ENCODE results near the gene ATG4B.

The ATG4B gene

GRCh38 chr2:241690202-241690717, 52.8 kb downstream of the ATG4B start:
- DNase-seq (ENCODE audit: low spot score) = no peak

- DNase-seq (ENCODE audit: low spot score) = no peak
These were observed 55.0 kb downstream of the ATG4B start for GRCh38 chr2:241692448-241692847.

- no peak for DNase-seq (ENCODE audit: low spot score)
These were observed 58.2 kb downstream of the ATG4B start for GRCh38 chr2:241695651-241696050.

GRCh38 chr2:241701149-241701398, 63.6 kb downstream of the ATG4B start:
- no peak for DNase-seq (ENCODE audit: low spot score)

GRCh38 chr2:241701399-241702154, 64.1 kb downstream of the ATG4B start, which contains the start of gene ING5:
ING5 (plus strand) TSS chr2:241702039; CDS start chr2:241702066, 27 bp downstream.
- peak; percentile 88 for DNase-seq (ENCODE audit: low spot score)

GRCh38 chr2:241702155-241703031, 64.9 kb downstream of the ATG4B start:
- peak; percentile 88 for DNase-seq (ENCODE audit: low spot score)

GRCh38 chr2:241703032-241703604, 65.6 kb downstream of the ATG4B start:
- DNase-seq (ENCODE audit: low spot score) = peak; percentile 16

GRCh38 chr2:241706537-241706936, 69.0 kb downstream of the ATG4B start:
- DNase-seq (ENCODE audit: low spot score) = no peak

GRCh38 chr2:241708879-241709278, 71.4 kb downstream of the ATG4B start:
- no peak for DNase-seq (ENCODE audit: low spot score)

- DNase-seq (ENCODE audit: low spot score) = no peak
These were observed 81.6 kb downstream of the ATG4B start for GRCh38 chr2:241719093-241719492.

GRCh38 chr2:241720099-241720498, 82.6 kb downstream of the ATG4B start:
- DNase-seq (ENCODE audit: low spot score) = no peak

- no peak for DNase-seq (ENCODE audit: low spot score)
These were observed 83.1 kb downstream of the ATG4B start for GRCh38 chr2:241720560-241720959.

- DNase-seq (ENCODE audit: low spot score) = no peak
These were observed 84.4 kb downstream of the ATG4B start for GRCh38 chr2:241721852-241722251.

GRCh38 chr2:241722896-241723454, 85.5 kb downstream of the ATG4B start:
- DNase-seq (ENCODE audit: low spot score) = no peak

Measured in globus pallidus (tissue), 1 donor.